ENCODE measurements around the gene TUG1.

TUG1 gene

GRCh38 chr22:30968924-30969531 lies at the start of gene TUG1:
Gene TUG1, plus strand, starts transcription at chr22:30969265.
- DNase-seq = peak; percentile 94

- DNase-seq = no peak
Observed at GRCh38 chr22:30919973-30920372, 49.1 kb upstream of the TUG1 start.

- peak; percentile 3 for DNase-seq
Observed at GRCh38 chr22:30920407-30920806, 48.7 kb upstream of the TUG1 start.

- DNase-seq = no peak
Observed at GRCh38 chr22:30921108-30921507, 48.0 kb upstream of the TUG1 start.

DNA sequence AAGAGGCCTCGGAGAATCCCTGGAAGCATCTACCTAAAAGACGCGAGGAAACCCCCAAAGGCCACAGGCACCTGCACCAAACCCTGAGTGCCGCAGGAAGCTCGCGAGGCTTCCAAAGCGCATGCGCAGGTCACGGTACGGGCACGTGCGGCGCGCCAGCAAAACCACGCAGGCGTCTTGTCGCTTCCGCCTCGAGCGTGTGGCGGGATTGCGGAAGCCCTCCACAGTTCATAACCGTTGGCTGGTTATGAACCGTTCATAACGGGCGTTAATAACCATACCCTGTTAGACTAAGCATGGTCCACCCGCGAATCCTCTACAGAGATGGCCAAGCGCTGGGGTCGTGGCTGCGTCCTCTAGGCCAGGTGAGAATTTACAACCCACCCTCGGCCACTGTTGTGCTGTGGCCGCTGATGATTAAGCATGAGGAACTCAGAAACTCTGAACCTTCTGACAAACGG lies 46.9 kb upstream of the TUG1 start:
- DNase-seq = peak; percentile 31

GRCh38 chr22:30923168-30923900 lies 45.7 kb upstream of the TUG1 start:
- no peak for DNase-seq

DNA sequence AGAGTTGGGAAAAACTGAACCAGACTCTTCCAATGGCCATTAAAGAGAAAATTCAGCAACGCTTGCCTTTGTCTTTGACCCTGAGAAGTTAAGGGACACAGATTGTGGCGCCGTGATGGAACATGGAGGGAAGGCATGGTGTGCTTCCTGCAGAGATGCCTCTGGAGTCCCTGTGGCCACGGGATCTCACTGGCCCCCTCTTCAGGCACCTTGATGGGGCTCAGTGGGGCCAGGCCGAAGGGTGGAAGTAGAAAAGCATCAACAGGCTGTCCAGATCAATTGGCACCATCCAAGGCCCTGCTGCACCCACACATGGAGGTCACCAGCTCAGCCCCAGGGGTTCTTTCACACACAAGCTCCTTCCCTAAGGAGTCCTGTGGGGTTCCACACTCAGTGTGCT lies 43.4 kb upstream of the TUG1 start:
- no peak for DNase-seq

- DNase-seq = no peak
Observed at GRCh38 chr22:30926706-30927105, 42.4 kb upstream of the TUG1 start.

GRCh38 chr22:30927806-30928205 lies 41.3 kb upstream of the TUG1 start:
- DNase-seq = no peak

GRCh38 chr22:30928401-30928800 lies 40.7 kb upstream of the TUG1 start:
- DNase-seq = no peak

GRCh38 chr22:30930228-30930627 lies 38.8 kb upstream of the TUG1 start:
- DNase-seq = no peak

- DNase-seq = no peak
Observed at GRCh38 chr22:30931541-30932300, 37.3 kb upstream of the TUG1 start.

DNA sequence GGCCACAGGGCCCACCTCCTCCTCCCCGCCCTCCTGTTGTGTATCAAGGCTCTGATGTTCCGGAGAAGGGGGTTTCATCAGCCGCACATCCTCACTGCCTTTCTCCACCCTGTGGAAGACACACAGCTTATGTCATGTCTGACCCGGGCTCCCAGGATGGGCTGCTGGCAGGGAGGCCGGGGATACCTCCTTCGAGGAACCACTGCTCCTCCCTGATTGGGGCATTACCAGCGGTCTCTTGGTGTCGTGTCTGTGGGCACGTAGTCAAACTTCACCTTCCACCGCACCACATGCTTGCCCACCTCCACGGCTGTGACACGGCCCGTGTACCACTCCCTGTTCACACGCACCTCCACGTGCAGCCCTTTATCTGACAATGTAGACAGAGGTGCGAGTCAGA lies 36.4 kb upstream of the TUG1 start:
- DNase-seq = no peak

GRCh38 chr22:30933457-30933856 lies 35.6 kb upstream of the TUG1 start:
- DNase-seq = no peak

DNA sequence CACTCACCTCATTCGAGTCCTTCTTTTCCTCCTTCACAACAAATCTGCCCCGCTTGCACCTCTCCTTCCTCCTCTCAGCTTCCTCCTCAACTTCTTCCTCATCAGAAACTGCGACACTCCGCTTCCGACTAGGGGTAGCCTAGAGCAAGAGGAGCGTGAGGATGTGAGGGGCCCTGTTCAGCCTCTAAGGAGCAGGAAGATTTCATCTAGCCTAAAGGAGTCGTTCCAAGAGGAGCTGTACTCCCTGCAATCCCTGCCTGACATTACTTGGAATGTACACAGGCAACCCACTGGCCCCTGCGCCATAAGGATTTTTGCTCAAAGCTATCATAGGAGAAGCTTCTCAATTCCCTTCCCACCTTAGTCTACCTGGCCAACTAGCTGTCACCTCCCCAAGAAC lies 35.0 kb upstream of the TUG1 start:
- no peak for DNase-seq

- no peak for DNase-seq
Observed at GRCh38 chr22:30940685-30941362, 28.2 kb upstream of the TUG1 start.

GRCh38 chr22:30941363-30941740 lies 27.7 kb upstream of the TUG1 start:
- DNase-seq = no peak

DNA sequence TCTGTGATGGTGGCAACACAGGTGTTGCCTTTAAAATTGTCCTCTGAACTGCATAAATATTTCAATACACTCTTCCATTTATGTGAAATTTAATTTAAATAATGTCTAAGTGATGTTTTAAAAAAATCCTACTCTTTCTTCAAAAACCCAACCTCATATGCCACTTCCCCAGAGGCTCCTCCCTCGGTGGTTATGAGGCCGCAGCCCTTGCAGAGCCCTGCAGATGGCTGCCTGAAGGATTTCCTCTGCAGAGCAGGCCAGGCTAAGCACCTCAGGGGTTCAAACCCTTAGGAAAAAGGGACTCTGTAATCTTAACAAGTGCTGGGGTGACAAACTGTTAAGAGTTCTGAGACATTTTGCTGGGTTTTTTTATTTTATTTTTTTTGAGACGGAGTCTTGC lies 25.7 kb upstream of the TUG1 start:
- no peak for DNase-seq

GRCh38 chr22:30944986-30945385 lies 24.1 kb upstream of the TUG1 start:
- no peak for DNase-seq

DNA sequence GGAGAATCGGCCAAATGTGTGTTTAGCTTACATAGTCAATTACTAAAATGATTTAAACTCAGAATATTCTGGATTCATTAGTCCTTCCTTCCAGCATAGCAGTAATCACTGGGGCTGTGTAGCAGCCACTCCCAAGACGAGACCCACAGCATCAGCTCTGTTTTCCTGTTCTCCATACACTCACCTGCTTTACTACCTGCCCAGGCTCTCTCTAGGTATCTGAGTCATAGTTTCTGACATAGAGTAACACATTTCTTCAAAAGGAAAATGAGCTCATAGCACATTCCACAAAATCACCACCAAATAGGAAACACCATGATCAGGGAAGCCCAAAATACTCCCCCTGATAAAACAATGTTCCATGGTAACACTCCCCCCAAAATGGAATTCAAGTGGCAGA lies 23.4 kb upstream of the TUG1 start:
- DNase-seq = no peak

DNA sequence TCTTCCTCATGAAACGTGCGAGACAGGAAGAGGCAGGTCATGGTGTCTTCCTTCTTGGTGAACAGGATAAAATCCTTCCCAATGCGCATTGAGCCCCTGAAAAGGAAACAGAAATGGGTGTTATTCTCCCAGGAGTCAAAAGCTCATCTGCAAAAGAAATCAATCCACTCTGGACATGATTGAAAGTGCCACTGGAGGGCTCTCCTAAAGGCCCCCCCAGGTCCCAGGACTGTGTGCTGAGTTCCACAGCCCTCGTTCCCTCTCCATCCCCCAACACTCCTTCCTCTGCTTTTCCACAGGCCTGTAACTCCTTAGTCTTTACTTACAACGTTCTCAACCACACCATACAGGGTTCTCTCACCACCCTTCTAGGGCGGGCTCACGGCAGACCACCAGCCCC lies 22.7 kb upstream of the TUG1 start:
- no peak for DNase-seq

DNA sequence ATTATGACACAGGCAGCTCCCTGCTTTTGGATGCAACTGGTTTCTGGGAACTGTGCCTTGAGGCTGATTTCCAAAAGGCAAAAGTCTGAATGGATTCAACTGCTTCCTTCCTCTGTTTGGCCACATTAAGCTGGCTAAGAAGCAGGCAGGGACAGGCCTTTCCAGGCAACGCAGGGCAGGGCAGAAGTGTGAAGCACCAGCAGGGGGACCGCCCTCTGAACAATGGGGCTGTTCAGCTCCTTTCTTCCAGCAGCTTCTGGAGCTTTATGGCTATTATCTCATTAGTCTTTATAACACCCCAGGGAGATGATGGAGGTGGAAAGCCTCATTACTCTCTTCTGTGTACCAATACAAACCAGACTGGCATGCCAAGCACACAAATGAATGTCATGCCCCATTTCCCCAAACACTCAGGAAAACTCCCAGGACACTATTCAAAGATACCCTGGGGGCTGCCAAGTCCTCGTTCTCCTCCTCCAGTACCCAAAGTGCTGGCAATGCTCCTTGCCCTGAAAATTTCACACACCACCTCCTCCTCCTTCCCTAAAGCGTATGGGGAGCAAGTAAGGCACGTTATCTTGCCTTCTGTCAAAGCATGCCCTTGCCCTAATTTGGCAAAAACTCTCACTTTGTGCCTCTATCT lies 21.8 kb upstream of the TUG1 start:
- peak; percentile 74 for DNase-seq

Data from NCI-H526 treated with DMSO at 0.1 percent for 48 hours (cell line).